Activated CD8-positive, alpha-beta memory T cell treated with anti-CD3 and anti-CD28 coated beads, Interleukin-2, amount 50 U/mL, for 48 hours (primary cell): ENCODE data around the gene CDH13.

Source experiments
- DNase-seq: peaks from one replicate; pipeline ENCODE4 v3.0.0-alpha.2; 2020

Gene CDH13

DNA sequence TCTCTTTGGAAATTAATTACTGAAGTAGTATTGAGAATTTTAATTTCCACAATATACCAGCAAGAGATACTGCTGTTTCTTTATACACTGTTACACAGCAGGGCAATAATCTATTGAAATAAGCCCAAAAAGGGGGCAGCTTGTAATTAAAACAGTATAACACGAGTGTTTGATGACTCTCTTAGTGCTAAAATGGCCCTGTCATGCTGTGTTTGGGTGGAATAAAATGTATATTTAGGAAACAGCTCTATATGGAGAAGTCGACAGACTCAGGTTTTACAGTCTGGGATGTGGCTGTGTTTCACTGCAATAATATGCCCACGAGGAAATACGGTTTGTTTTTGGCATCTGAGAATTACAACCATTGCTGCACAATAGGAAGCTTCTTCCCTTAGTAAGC lies 643.3 kb downstream of the CDH13 start:
- DNase-seq: no peak

GRCh38 chr16:83270640-83271039 lies 643.9 kb downstream of the CDH13 start:
- no peak for DNase-seq

DNA sequence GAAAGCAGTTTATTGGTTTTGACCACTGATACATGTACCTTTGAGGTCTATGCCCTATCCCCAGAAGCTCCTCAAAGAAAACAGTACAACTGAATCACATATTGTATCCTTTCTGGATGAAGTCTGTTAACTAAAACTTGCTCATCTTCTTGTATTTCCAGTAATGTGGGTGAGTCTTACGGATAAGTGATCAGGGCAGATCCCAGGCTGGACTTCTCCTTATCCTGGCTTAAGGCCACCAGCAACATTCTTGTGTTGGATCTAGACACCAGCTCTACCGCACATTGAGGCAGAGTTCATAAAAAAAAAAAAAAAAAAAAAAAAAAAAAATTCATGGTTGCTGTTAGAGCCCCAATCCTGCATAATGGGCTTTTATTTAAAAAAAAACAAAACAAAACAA lies 644.4 kb downstream of the CDH13 start:
- DNase-seq: no peak

DNA sequence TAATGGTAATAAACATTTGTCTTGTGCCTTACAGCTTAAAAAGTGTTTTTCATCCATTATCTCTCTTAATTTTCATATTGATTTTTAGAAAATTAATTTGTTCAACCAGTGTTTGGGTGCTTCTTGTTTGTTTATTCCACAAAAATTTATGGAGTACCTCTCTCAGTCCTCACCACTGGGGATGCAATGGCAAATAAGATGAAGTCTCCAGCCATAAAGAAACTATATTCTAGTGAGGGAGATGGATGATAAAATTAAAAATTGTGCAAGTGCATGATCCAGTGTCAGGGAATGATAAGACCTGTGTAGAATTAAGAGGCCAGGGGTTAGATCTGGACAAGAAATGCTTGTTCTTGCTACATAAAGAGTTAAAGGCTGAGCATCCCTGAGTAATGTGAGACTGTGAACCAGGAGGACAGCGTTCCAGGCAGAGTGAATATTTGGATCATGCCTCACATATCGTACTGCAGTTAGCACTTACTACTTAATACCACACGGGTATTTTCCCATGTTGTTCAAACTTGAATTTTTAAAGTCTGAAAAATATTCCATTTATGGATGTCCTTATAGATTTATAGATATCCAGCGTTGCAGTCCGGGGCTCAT lies 645.3 kb downstream of the CDH13 start:
- DNase-seq: no peak

DNA sequence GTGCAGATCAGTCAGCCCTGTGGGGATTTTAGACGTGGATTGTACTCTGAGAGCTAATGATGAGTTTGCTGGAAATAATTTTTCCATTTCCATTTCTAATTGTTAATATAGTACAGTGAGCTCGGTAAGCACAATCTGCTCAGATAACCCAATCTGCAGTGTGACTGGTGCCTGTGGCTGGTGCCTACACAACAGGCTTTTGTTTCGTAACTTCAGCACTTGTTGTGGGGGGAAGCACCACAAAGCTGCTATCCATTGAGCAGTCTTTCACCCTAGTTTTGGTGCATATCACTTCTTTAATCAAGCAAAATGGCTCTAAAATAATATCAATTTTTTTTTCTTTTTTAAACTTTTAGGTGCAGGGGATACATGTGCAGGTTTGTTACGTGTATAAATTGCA lies 646.1 kb downstream of the CDH13 start:
- no peak for DNase-seq

DNA sequence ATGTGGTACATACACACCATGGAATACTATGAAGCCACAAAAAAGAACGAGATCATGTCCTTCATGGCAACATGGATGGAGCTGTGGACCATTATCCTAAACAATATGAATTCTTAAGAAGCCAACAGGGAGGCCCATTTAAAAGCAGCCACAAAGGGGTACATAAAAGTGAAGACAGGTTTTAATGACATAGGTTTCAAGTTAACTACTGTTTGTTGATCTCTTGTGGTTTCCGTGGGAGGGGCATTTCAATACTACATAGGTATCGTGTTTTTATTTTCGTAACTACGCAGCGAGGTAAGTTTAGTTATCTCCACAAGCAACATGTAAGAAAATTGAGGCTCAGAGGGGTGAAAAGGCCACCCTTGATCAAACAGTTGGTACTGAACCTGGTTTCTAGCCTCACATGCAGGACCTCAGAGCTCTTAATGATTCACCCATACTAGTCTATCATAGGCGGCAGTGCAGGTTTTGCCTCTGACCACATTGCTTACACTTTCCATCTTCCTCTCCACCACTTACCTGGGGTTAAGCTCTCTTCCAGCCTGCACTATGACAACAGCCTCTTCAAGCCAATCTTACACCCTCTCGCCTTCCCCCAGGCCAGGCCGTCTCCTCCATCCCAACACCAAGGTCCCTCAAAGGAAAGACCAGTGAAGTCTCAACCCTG lies 646.9 kb downstream of the CDH13 start:
- no peak for DNase-seq

DNA sequence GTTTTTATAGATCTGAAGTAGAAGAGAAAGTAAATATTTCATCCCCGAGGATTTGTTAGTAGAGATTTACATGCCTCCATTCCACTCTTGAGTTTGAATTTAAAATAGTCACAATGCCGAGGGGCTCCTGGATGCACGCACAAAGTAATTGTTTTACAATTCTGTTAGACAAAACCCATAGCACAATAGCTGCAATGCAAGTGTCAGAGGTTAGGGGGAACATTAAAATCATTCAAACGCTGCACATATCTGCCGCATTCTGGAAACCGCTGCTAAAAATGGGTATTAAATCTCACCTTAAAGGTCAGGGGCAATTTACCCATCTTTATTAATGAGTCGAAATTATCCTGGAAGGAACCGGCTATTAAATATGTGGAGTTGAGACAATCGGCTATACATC lies 652.5 kb downstream of the CDH13 start:
- no peak for DNase-seq

- DNase-seq: no peak
Observed at GRCh38 chr16:83285921-83286320, 659.2 kb downstream of the CDH13 start.

DNA sequence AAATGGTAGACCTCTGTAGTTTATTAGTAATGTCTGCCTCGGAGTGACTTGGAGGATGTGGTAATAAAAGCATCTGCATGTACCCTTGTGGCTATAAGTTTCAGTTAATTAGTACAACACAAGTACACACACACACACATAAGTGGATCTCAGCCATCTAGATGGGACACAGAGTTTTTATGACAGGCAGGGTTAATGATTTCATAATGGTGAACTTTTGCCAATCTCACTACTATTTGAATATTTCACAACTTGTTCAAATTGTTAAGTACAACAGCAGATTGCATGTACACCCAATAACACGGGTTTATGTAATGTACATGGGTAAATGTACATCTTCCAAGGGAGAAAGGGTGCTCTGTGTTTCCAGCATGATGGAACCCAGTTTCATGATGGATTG lies 669.7 kb downstream of the CDH13 start:
- DNase-seq: no peak

- no peak for DNase-seq
Observed at GRCh38 chr16:83298541-83298940, 671.8 kb downstream of the CDH13 start.

DNA sequence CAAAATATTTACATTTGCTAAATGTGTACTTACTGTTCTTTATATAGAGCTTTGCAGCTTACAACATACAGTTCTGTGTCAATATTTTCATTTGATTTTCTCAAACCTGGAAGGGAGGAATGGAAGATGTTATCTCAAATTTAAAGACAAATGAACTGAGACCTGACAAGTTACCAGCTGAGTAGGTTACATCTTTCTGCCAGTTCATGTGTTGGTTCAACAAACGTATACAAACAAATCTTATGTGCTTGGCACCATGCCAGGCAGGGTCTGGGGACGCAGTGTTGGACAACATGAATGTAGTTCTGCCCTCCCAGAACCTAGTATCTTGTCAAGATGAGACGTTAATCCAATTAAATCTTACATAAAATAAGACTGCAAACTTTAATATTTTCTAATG lies 673.6 kb downstream of the CDH13 start:
- no peak for DNase-seq

- no peak for DNase-seq
Observed at GRCh38 chr16:83301971-83302370, 675.2 kb downstream of the CDH13 start.

DNA sequence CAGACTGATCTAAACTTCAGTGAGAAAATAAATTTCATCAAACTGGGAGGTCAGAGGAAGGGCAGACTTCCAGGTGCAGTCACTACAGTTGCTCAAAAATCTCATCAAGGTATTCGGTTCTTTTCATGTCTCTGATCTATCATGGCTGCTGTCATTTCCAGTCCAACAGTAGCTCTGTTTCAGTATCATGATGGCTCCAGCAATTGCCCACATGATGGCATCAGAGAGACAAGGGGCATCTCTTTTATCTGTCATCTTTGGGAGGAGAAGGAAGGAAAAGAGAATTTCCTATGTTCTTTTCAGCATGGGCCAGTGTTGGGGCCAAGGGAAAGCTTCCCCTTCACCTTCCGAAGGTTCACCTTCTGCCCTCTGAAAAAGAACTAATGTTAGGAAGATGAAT lies 676.1 kb downstream of the CDH13 start:
- DNase-seq: no peak

DNA sequence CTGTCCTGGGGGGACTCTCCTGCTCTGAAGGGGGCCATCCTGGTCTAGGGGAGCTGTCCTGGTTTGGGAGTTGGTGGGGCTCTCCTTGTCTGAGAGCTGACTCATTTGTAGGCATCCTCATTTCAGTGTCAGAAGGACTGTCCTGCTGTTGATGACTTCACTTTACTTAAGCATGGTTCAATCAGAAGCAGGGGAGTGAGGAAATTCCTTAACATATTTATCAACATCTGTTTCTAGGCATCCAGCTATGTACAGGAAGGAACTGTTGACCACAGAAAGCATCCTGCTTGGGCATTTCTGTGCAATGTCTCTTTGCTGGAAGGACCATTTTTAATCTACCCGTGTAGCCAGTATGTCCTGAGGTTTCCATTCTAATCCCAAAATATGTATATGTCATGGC lies 678.3 kb downstream of the CDH13 start:
- no peak for DNase-seq

- DNase-seq: no peak
Observed at GRCh38 chr16:83306961-83307593, 680.3 kb downstream of the CDH13 start.

DNA sequence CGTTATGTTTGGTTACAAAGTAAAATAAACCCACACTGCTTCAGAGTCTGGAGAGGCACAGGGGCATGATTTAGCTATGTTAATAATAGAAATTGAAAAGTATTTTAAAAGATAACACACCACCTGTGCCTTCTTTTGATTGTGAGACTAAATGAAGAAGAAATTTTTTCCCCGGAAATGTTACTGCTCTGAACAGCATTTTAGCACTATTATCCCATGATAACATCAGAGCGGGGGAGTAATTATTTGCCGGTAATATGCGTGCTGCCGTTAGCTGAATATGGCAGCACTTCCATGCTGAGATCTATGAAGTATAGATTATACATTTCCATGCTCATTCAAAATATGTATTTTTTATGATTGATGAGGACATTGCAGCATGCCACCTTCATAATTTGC lies 680.8 kb downstream of the CDH13 start:
- no peak for DNase-seq

GRCh38 chr16:83308414-83308813 lies 681.6 kb downstream of the CDH13 start:
- no peak for DNase-seq

GRCh38 chr16:83310816-83311215 lies 684.0 kb downstream of the CDH13 start:
- no peak for DNase-seq

GRCh38 chr16:83312015-83312717 lies 685.4 kb downstream of the CDH13 start:
- no peak for DNase-seq

- no peak for DNase-seq
Observed at GRCh38 chr16:83312718-83313245, 686.0 kb downstream of the CDH13 start.

DNA sequence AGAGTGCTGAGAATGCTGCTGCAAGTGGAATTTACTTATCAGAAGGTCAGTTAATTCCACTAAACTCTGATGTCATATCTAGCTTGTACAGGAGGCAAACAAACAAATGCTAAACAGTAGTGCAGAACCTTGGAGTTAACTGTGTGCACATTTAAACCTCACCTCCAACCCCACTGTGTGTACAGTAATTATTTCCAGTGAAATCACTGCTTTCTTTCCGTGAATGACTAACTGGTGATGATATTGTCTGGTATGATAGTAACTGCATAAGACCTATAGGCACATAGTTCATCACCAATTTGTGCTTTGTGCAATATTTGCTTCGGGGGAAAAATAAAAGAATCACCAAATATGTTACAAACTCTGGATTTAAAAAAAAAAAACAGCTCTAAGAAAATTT lies 688.5 kb downstream of the CDH13 start:
- no peak for DNase-seq

DNA sequence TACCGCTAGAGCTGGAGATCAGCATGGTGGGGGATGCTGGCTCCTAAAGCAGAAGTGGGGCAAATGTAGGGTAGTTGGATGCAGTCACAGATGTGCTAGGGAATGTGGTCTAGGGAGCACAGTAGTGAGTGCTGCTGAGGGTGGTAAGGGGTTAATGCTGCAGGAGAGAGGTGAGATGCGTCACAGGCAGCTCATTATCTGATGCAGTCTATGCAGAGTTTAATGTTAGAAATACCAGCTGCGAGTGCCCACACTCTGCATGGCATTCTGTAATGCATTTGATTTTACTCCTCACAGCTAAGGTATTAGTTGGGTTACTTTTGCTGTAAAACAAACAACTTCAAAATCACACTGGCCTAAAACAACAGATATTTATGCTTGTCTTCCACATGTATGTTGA lies 689.7 kb downstream of the CDH13 start:
- DNase-seq: no peak

- DNase-seq: no peak
Observed at GRCh38 chr16:83318390-83318789, 691.6 kb downstream of the CDH13 start.

GRCh38 chr16:83328936-83329335 lies 702.2 kb downstream of the CDH13 start:
- DNase-seq: no peak
